ENCODE data around the gene CEP135.

- TF ChIP-seq EZH2phosphoT487 (IDR thresholded peaks at IDR 0.05; ENCODE audit: insufficient read depth, low read depth): no peak
- no peak for TF ChIP-seq EZH2 (IDR thresholded peaks at IDR 0.05; ENCODE audit: insufficient read depth, poor library complexity, severe bottlenecking)
These were observed 16.9 kb upstream of the CEP135 start for GRCh38 chr4:55931833-55932232.
